ENCODE measurements around the gene C14orf132.

C14orf132 gene

DNA sequence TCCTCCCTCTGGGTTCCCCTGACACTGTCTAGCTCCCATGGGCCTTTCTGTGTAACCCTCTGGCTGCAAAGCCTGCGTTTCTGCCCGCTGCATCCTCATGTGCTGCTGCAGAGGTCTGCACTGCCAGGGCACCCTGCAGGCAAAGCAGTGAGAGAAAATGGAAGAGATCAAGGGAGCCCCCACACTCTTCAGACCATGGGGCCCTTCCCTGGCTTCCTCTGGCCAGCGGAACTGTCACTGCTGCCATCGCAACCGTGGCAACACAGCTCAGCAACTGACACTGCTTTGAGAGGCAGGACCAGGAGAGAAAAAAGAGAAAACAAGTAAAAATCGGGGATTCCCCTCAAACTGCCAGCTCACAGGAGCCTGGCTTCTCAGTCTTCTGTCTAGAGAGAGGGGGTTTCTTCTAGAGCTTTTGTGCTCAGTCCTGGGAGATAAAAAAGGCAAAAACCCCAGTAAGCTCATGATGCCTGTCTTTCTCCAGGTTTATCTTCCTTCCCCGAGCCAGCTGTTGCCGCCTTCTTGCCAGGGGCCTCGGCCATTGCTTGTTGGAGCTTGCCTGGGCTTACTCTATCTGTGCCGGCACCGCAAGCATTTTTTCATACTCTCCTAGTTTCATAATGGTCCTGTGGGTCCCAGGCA, 38.9 kb downstream of the C14orf132 start:
- no peak overlapping the region for H3K4me3 ChIP-seq (replicated peaks; ENCODE audit: low read depth, low read length)
- DNase-seq (ENCODE audit: low read depth), result no peak
- TF ChIP-seq, protein P1, sequence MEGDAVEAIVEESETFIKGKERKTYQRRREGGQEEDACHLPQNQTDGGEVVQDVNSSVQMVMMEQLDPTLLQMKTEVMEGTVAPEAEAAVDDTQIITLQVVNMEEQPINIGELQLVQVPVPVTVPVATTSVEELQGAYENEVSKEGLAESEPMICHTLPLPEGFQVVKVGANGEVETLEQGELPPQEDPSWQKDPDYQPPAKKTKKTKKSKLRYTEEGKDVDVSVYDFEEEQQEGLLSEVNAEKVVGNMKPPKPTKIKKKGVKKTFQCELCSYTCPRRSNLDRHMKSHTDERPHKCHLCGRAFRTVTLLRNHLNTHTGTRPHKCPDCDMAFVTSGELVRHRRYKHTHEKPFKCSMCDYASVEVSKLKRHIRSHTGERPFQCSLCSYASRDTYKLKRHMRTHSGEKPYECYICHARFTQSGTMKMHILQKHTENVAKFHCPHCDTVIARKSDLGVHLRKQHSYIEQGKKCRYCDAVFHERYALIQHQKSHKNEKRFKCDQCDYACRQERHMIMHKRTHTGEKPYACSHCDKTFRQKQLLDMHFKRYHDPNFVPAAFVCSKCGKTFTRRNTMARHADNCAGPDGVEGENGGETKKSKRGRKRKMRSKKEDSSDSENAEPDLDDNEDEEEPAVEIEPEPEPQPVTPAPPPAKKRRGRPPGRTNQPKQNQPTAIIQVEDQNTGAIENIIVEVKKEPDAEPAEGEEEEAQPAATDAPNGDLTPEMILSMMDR (IDR thresholded peaks at IDR 0.05; ENCODE audit: low read length, missing control alignments), result no peak

DNA sequence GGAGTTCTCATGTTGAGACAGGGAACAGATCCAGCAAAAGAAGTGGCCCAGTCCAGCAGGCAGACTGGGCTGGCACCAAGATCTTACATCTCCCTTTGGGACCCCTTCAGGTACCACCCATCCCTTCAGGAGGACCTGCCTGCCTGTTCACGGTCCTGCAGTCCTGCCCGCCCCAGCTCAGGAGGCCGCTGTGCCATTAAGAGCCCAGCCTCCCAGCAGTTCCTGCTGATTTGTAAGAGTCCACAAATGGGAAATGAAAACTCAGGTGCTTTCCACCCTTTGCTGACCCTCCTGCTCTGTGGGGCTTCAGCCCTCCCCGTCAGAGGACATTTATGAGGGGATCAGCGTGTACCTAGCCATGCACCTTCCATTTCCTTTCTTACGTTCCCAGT, 39.5 kb downstream of the C14orf132 start:
- TF ChIP-seq, protein P1 (IDR thresholded peaks at IDR 0.05; ENCODE audit: low read length, missing control alignments), result no peak
- H3K4me3 ChIP-seq (replicated peaks; ENCODE audit: low read depth, low read length), result no peak overlapping the region
- DNase-seq (ENCODE audit: low read depth), result no peak

DNA sequence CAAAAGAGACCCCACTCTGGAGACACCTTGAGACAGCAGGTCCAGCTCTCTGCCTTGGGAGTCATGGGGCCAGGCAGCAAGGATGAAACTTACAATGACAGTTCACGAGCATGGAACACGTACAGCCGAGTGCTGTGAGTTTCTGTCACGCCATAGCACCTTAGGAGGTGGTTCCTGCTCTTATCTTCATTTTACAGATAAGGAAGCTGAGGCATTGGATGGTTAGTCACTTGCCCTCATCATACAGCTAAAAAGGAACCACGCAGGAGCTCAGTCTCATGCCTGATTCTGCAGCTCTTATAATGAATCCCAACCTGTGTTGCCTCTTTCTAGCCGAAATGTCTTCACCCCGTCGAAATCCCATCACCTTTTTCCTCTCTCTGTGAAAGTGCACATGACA, 39.9 kb downstream of the C14orf132 start:
- TF ChIP-seq, protein P1 (IDR thresholded peaks at IDR 0.05; ENCODE audit: low read length, missing control alignments), result no peak
- no peak for DNase-seq (ENCODE audit: low read depth)
- no peak overlapping the region for H3K4me3 ChIP-seq (replicated peaks; ENCODE audit: low read depth, low read length)

DNA sequence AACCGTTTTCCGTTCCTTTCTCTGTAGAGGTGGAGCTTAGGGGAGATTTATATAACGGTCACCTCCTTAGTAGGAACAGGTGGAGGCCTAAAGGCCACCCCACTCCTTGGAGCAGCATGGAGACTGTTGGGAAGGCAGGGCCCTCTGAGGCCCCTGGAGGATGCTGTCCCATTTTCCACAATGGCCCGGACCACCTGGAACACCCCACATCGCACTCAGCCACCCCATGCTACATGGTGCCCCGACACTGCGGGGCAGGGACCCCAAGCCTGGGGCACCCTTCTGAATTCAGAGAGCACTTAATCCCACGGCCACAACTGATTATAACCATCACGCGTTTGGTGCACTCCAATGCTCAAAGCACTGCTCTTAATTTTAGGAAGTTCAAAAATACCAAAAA, 41.4 kb downstream of the C14orf132 start:
- no peak overlapping the region for H3K4me3 ChIP-seq (replicated peaks; ENCODE audit: low read depth, low read length)
- TF ChIP-seq, protein P1 (IDR thresholded peaks at IDR 0.05; ENCODE audit: low read length, missing control alignments), result no peak
- DNase-seq (ENCODE audit: low read depth), result no peak

DNA sequence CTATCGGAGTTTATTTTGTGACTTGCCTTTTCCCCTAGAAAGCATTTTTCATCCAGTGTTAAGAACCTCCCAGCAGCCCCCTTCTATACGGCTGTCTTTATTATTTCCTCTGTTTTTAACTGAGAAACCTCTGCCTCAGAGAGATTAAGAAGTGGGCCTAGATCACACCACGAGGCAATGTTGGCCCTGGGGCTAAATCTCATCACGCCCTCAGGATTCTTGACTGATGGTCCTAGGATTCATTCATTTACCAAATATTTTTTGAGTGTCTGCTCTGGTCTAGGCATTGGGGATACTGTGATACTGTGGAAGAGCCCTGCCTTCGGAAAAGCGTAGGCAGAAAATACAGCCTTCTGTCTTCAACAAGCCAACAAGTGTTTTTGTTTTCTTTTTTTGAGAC, 42.1 kb downstream of the C14orf132 start:
- TF ChIP-seq, protein P1 (IDR thresholded peaks at IDR 0.05; ENCODE audit: low read length, missing control alignments), result no peak
- no peak for DNase-seq (ENCODE audit: low read depth)
- H3K4me3 ChIP-seq (replicated peaks; ENCODE audit: low read depth, low read length), result no peak overlapping the region

DNA sequence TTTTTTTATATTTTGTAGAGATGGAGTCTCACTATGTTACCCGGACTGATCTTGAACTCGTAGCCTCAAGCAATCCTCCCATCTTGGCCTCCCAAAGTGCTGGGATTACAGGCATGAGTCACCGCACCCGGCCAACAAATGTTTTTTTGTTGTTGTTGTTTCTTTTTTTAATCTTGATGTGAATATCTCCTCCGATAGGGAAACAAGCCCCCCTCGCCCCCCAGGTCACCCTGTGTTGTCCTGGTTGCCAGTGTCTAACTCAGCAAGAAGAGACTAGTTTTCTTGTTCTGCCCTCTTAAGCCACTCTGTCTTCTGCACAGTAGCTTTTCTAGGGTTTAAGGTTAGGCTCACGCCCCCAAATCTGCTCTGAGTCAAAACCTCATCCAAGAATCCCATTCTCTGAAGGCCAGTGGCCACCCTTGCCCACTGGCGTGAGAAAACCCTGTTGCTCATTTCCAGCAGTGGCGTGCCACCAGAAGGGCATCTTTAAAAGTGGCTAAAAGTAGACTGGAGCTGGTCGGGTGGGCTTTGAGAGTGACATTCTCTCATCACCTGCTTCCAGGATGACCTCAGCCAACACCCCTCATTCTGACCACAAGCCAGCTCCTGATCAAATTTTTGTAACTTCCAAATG, 42.7 kb downstream of the C14orf132 start:
- no peak for DNase-seq (ENCODE audit: low read depth)
- H3K4me3 ChIP-seq (replicated peaks; ENCODE audit: low read depth, low read length), result no peak overlapping the region
- TF ChIP-seq, protein P1 (IDR thresholded peaks at IDR 0.05; ENCODE audit: low read length, missing control alignments), result no peak
